AG04450 (cell line): ENCODE results near the gene NR2E3. TPM values are rescaled to one million over a fixed set of nuclear protein-coding genes. Genes with fewer than 3 reads are reported as not detected.

ENCODE experiments used
- CTCF ChIA-PET: fragments of 300-600, 350-600 bp; formaldehyde crosslinking; extraction: SDS; loops from one replicate; lab custom pipeline; 2022; ENCODE audit warnings: antibody characterized with exemption, inconsistent platforms; lab: Charles Lee
- POLR2A ChIA-PET: fragments of 350-600 bp; formaldehyde crosslinking; extraction: SDS; loops from one replicate; lab custom pipeline; 2021; ENCODE audit warnings: antibody characterized with exemption, inconsistent platforms; lab: Yijun Ruan, JAX
- DNase-seq: peaks from one replicate; pipeline ENCODE4 v3.0.0-alpha.2; 2011; ENCODE audit warnings: low read depth, low spot score
- H3K27ac ChIP-seq: one replicate; pipeline ENCODE4 v1.5.1; 2012; ENCODE audit warnings: low read depth, low read length, control low read depth
- H3K27me3 ChIP-seq: one replicate; pipeline ENCODE4 v1.6.0; 2012; ENCODE audit warnings: low read length; ENCODE audit not compliant: control insufficient read depth, insufficient read depth
- H3K4me3 ChIP-seq: 2 replicates; pipeline ENCODE4 v1.5.1; 2011; ENCODE audit warnings: mild to moderate bottlenecking, low read depth, low read length, control low read depth
- H3K9me3 ChIP-seq: 2 replicates; pipeline ENCODE4 v1.5.1; 2012; ENCODE audit warnings: low read length; ENCODE audit not compliant: control insufficient read depth, insufficient read depth
- CTCF ChIP-seq: IDR thresholded peaks from 2 replicates; pipeline ENCODE4 v1.5.1; 2011; ENCODE audit warnings: low read depth, low read length, control low read depth, inconsistent platforms
- polyA plus RNA-seq: library from polyadenylated mRNA; depleted of rRNA; stranded (reverse); fragments of >200 nt; gene quantifications from 2 replicates; pipeline ENCODE4 v1.2.3, GENCODE V29; 2011

Gene NR2E3
- polyA plus RNA-seq, 1 experiment: 0.16 TPM

GRCh38 chr15:71788646-71789579, 21.4 kb upstream of the NR2E3 start:
- CTCF ChIA-PET: interaction anchor here (0.9 to 1.4 kb wide), 3 partner anchors 9 to 45 kb away, joined by 3 to 5 read pairs (median 3); no protein-coding TSS in a partner anchor
- POLR2A ChIA-PET: interaction anchor here (0.7 kb wide), 1 partner anchor 45 kb away, joined by 4 read pairs; no protein-coding TSS in a partner anchor

GRCh38 chr15:71789616-71790015, 20.7 kb upstream of the NR2E3 start:
- no peak for DNase-seq
- Histone ChIP-seq H3K9me3 (no peaks in the 10 kb centered on the region), H3K4me3 (no peak overlapping the region), H3K27ac (no peak overlapping the region), H3K27me3 (no peaks in the 10 kb centered on the region)
- CTCF ChIA-PET: interaction anchor here (1.3 kb wide), 1 partner anchor 11 kb away, joined by 3 read pairs; no protein-coding TSS in a partner anchor
- no peak for TF ChIP-seq CTCF
- POLR2A ChIA-PET: interaction anchor here (0.7 kb wide), 1 partner anchor 46 kb away, joined by 4 read pairs; no protein-coding TSS in a partner anchor

More at GRCh38 chr15:71788646-71789579, 21.4 kb upstream of the NR2E3 start:
- Histone ChIP-seq H3K27me3 (no peaks in the 10 kb centered on the region), H3K4me3 (no peak overlapping the region), H3K9me3 (no peaks in the 10 kb centered on the region), H3K27ac (no peak overlapping the region)
- TF ChIP-seq CTCF: no peak
- DNase-seq: no peak

- ChIA-PET POLR2A (no interaction called here), CTCF (interaction anchor here (1.3 kb wide), 1 partner anchor 11 kb away, joined by 3 read pairs; no protein-coding TSS in a partner anchor)
These were observed 20.3 kb upstream of the NR2E3 start for GRCh38 chr15:71790081-71790480.

GRCh38 chr15:71791975-71792374, 18.4 kb upstream of the NR2E3 start:
- ChIA-PET POLR2A (no interaction called here), CTCF (interaction anchor here (1.3 kb wide), 1 partner anchor 10 kb away, joined by 3 read pairs; no protein-coding TSS in a partner anchor)
- no peak overlapping the region for H3K4me3 ChIP-seq
- H3K9me3 ChIP-seq: no peaks in the 10 kb centered on the region
- TF ChIP-seq CTCF: no peak
- no peak overlapping the region for H3K27ac ChIP-seq
- no peaks in the 10 kb centered on the region for H3K27me3 ChIP-seq
- DNase-seq: no peak

More at GRCh38 chr15:71790081-71790480, 20.3 kb upstream of the NR2E3 start:
- H3K4me3 ChIP-seq: no peak overlapping the region
- H3K27ac ChIP-seq: no peak overlapping the region
- DNase-seq: no peak
- H3K27me3 ChIP-seq: no peaks in the 10 kb centered on the region
- TF ChIP-seq CTCF: no peak
- H3K9me3 ChIP-seq: no peaks in the 10 kb centered on the region
